HEK293 (cell line): ENCODE data around the gene MCUR1.

ENCODE experiments used
- CTCF ChIA-PET: fragments of 350-600 bp; formaldehyde crosslinking; extraction: SDS; loops from one replicate; lab custom pipeline; 2021; ENCODE audit warnings: antibody characterized with exemption; lab: Yijun Ruan, JAX
- POLR2A ChIA-PET: fragments of 300-600 bp; formaldehyde crosslinking; extraction: SDS; loops from one replicate; lab custom pipeline; 2020; ENCODE audit warnings: antibody characterized with exemption, inconsistent platforms; lab: Yijun Ruan, JAX
- H3K27ac ChIP-seq: fragments of 200-500 bp; sonication (Bioruptor generic); 2 replicates; pipeline ENCODE4 v1.5.1; 2014; ENCODE audit warnings: low read depth, low read length, control low read depth, inconsistent platforms; ENCODE audit errors: extremely low read depth
- H3K36me3 ChIP-seq, 2 experiments: fragments of 200-500 bp in 1 of 2; sonication (Bioruptor generic) in 1 of 2; 1 replicate in 1 of 2; 2 replicates in 1 of 2; pipeline ENCODE4 v1.5.1; 2014 to 2017; ENCODE audit warnings: inconsistent platforms in 2 of 2, low read length in 2 of 2; ENCODE audit not compliant: control insufficient read depth in 2 of 2, insufficient read depth in 1 of 2
- H3K4me1 ChIP-seq: fragments of 200-500 bp; sonication (Bioruptor generic); 2 replicates; pipeline ENCODE4 v1.5.1; 2014; ENCODE audit warnings: mild to moderate bottlenecking, low read length, inconsistent platforms; ENCODE audit not compliant: control insufficient read depth, insufficient read depth
- H3K4me3 ChIP-seq: 2 replicates; pipeline ENCODE4 v1.5.1; 2011; ENCODE audit warnings: low read depth, mild to moderate bottlenecking, control low read depth, low read length, moderate library complexity
- H3K9me3 ChIP-seq: fragments of 200-500 bp; sonication (Bioruptor generic); 2 replicates; pipeline ENCODE4 v1.5.1; 2014; ENCODE audit warnings: low read depth, low read length, inconsistent platforms; ENCODE audit not compliant: control insufficient read depth, insufficient read depth
- HOXC10 ChIP-seq: sonication (generic); formaldehyde crosslinking; IDR thresholded peaks from 2 replicates; pipeline ENCODE4 v1.8.1; 2023; ENCODE audit warnings: mild to moderate bottlenecking, missing genetic modification reagents
- SETDB1 ChIP-seq: IDR thresholded peaks from one replicate; pipeline ENCODE4 v1.6.1; 2017; ENCODE audit warnings: mild to moderate bottlenecking, low read length, moderate library complexity, mixed read lengths; ENCODE audit not compliant: insufficient read length
- SP7 ChIP-seq: fragments of 450-650 bp; formaldehyde crosslinking; IDR thresholded peaks from 2 replicates; pipeline ENCODE4 v1.5.1; 2016; ENCODE audit warnings: missing biosample characterization, missing genetic modification characterization
- YY2 ChIP-seq: fragments of 450-650 bp; formaldehyde crosslinking; IDR thresholded peaks from 2 replicates; pipeline ENCODE4 v1.5.1; 2016; ENCODE audit warnings: missing biosample characterization, missing genetic modification characterization
- ZBTB8A ChIP-seq: fragments of 450-650 bp; formaldehyde crosslinking; IDR thresholded peaks from 2 replicates; pipeline ENCODE4 v1.5.1; 2016; ENCODE audit warnings: missing biosample characterization, missing genetic modification characterization
- ZNF132 ChIP-seq: fragments of 450-650 bp; formaldehyde crosslinking; IDR thresholded peaks from 2 replicates; pipeline ENCODE4 v1.5.1; 2017; ENCODE audit warnings: missing biosample characterization, missing genetic modification characterization, borderline replicate concordance
- ZNF211 ChIP-seq: fragments of 450-650 bp; formaldehyde crosslinking; IDR thresholded peaks from 2 replicates; pipeline ENCODE4 v1.5.1; 2016; ENCODE audit warnings: low read depth, missing biosample characterization, missing genetic modification characterization
- ZNF239 ChIP-seq: fragments of 450-650 bp; formaldehyde crosslinking; IDR thresholded peaks from 2 replicates; pipeline ENCODE4 v1.5.1; 2016; ENCODE audit warnings: missing biosample characterization, missing genetic modification characterization
- ZNF366 ChIP-seq: fragments of 450-650 bp; formaldehyde crosslinking; conservative IDR thresholded peaks from 2 replicates; pipeline ENCODE4 v1.5.1; 2016; ENCODE audit warnings: missing biosample characterization, missing genetic modification characterization
- ZNF416 ChIP-seq: fragments of 450-650 bp; formaldehyde crosslinking; IDR thresholded peaks from 2 replicates; pipeline ENCODE4 v1.5.1; 2016; ENCODE audit warnings: missing biosample characterization, missing genetic modification characterization
- ZNF48 ChIP-seq: fragments of 450-650 bp; formaldehyde crosslinking; IDR thresholded peaks from 2 replicates; pipeline ENCODE4 v1.5.1; 2016; ENCODE audit warnings: missing biosample characterization, missing genetic modification characterization
- ZNF514 ChIP-seq: fragments of 450-650 bp; formaldehyde crosslinking; IDR thresholded peaks from 2 replicates; pipeline ENCODE4 v1.5.1; 2016; ENCODE audit warnings: missing biosample characterization, missing genetic modification characterization
- ZNF530 ChIP-seq: fragments of 450-650 bp; formaldehyde crosslinking; IDR thresholded peaks from 2 replicates; pipeline ENCODE4 v1.5.1; 2016; ENCODE audit warnings: low read depth, missing biosample characterization, missing genetic modification characterization
- ZNF549 ChIP-seq: fragments of 450-650 bp; IDR thresholded peaks from 2 replicates; pipeline ENCODE4 v1.5.1; 2018; ENCODE audit warnings: missing biosample characterization, missing genetic modification characterization, mild to moderate bottlenecking, inconsistent platforms, moderate library complexity
- ZNF585B ChIP-seq: fragments of 450-650 bp; formaldehyde crosslinking; IDR thresholded peaks from 2 replicates; pipeline ENCODE4 v1.5.1; 2016; ENCODE audit warnings: missing biosample characterization, missing genetic modification characterization
- ZNF623 ChIP-seq: fragments of 450-650 bp; formaldehyde crosslinking; IDR thresholded peaks from 2 replicates; pipeline ENCODE4 v1.5.1; 2016; ENCODE audit warnings: missing biosample characterization, missing genetic modification characterization
- TF ChIP-seq, protein P1 (sequence below): fragments of 450-650 bp; formaldehyde crosslinking; IDR thresholded peaks from 2 replicates; pipeline ENCODE4 v1.5.1; 2016; ENCODE audit warnings: missing biosample characterization, missing genetic modification characterization, low read depth
- TF ChIP-seq, protein P2 (sequence below): fragments of 450-650 bp; formaldehyde crosslinking; IDR thresholded peaks from 2 replicates; pipeline ENCODE4 v1.5.1; 2016; ENCODE audit warnings: missing biosample characterization, missing genetic modification characterization
- TF ChIP-seq, protein P3 (sequence below): fragments of 450-650 bp; formaldehyde crosslinking; IDR thresholded peaks from 2 replicates; pipeline ENCODE4 v1.5.1; 2016; ENCODE audit warnings: missing biosample characterization, missing genetic modification characterization
- TF ChIP-seq, protein P4 (sequence below): fragments of 450-650 bp; formaldehyde crosslinking; optimal IDR thresholded peaks from 2 replicates; pipeline ENCODE3; 2016; ENCODE audit warnings: missing biosample characterization, mild to moderate bottlenecking, missing genetic modification characterization
- TF ChIP-seq, protein P5 (sequence below): fragments of 450-650 bp; formaldehyde crosslinking; IDR thresholded peaks from 2 replicates; pipeline ENCODE4 v1.5.1; 2016; ENCODE audit warnings: missing biosample characterization, missing genetic modification characterization
- TF ChIP-seq, protein P6 (sequence below): fragments of 450-650 bp; formaldehyde crosslinking; IDR thresholded peaks from 2 replicates; pipeline ENCODE4 v1.5.1; 2016; ENCODE audit warnings: missing biosample characterization, missing genetic modification characterization

MCUR1 gene

DNA sequence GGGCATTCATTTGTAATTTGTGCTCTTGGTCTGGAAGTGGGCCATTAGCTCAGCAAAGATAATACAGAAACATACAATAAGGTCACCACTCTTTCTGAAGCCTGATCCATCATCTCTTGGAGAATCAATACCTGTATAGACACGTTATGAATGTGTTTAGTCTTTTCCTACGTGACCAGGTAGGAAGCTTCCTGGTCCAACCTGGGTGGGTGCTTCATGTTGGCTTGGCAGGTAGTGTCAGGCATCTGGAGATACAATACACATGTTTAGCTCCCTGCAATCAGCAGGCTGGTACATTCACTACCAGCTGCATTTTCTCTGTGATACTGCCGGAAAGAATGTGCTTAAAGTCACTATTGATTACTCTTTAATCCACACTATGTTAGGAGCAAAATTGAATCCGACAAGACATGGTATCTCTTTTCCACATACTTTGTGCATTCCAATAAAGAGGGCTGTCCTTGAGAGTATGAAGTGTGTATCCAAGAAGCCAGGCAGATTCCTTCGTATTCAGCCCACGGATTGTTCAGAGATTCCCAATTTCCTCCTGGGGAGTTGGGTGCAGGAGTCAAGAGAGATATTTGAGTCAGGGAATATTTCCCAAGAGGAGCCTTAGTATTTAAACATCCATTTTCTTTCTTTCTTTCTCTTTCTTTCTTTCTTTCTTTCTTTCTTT is 52.9 kb downstream of the MCUR1 start:
- ChIA-PET POLR2A (no interaction called here), CTCF (no interaction called here)
- Histone ChIP-seq H3K4me1 (peaks cover 4% of the 10 kb centered on the region; the same call in 1 of the 2 replicates), H3K4me3 (no peak overlapping the region), H3K27ac (no peak overlapping the region), H3K9me3 (no peaks in the 10 kb centered on the region), H3K36me3 (no peaks in the 10 kb centered on the region)
- TF ChIP-seq ZNF132 (tag by site-specific recombination): no peak
- TF ChIP-seq, protein P1, sequence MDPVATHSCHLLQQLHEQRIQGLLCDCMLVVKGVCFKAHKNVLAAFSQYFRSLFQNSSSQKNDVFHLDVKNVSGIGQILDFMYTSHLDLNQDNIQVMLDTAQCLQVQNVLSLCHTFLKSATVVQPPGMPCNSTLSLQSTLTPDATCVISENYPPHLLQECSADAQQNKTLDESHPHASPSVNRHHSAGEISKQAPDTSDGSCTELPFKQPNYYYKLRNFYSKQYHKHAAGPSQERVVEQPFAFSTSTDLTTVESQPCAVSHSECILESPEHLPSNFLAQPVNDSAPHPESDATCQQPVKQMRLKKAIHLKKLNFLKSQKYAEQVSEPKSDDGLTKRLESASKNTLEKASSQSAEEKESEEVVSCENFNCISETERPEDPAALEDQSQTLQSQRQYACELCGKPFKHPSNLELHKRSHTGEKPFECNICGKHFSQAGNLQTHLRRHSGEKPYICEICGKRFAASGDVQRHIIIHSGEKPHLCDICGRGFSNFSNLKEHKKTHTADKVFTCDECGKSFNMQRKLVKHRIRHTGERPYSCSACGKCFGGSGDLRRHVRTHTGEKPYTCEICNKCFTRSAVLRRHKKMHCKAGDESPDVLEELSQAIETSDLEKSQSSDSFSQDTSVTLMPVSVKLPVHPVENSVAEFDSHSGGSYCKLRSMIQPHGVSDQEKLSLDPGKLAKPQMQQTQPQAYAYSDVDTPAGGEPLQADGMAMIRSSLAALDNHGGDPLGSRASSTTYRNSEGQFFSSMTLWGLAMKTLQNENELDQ (tag by site-specific recombination): no peak
- TF ChIP-seq, protein P2, sequence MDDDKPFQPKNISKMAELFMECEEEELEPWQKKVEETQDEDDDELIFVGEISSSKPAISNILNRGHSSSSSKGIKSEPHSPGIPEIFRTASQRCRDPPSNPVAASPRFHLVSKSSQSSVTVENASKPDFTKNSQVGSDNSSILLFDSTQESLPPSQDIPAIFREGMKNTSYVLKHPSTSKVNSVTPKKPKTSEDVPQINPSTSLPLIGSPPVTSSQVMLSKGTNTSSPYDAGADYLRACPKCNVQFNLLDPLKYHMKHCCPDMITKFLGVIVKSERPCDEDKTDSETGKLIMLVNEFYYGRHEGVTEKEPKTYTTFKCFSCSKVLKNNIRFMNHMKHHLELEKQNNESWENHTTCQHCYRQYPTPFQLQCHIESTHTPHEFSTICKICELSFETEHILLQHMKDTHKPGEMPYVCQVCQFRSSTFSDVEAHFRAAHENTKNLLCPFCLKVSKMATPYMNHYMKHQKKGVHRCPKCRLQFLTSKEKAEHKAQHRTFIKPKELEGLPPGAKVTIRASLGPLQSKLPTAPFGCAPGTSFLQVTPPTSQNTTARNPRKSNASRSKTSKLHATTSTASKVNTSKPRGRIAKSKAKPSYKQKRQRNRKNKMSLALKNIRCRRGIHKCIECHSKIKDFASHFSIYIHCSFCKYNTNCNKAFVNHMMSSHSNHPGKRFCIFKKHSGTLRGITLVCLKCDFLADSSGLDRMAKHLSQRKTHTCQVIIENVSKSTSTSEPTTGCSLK (tag by site-specific recombination): no peak
- no peak for TF ChIP-seq ZNF211 (tag by site-specific recombination)
- no peak for TF ChIP-seq ZNF549 (tag by site-specific recombination)
- no peak for TF ChIP-seq SP7 (tag by site-specific recombination)
- TF ChIP-seq, protein P3, sequence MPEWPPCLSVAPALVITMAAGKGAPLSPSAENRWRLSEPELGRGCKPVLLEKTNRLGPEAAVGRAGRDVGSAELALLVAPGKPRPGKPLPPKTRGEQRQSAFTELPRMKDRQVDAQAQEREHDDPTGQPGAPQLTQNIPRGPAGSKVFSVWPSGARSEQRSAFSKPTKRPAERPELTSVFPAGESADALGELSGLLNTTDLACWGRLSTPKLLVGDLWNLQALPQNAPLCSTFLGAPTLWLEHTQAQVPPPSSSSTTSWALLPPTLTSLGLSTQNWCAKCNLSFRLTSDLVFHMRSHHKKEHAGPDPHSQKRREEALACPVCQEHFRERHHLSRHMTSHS (tag by site-specific recombination): no peak
- no peak for TF ChIP-seq ZBTB8A (tag by site-specific recombination)
- TF ChIP-seq ZNF623 (tag by site-specific recombination): no peak

DNA sequence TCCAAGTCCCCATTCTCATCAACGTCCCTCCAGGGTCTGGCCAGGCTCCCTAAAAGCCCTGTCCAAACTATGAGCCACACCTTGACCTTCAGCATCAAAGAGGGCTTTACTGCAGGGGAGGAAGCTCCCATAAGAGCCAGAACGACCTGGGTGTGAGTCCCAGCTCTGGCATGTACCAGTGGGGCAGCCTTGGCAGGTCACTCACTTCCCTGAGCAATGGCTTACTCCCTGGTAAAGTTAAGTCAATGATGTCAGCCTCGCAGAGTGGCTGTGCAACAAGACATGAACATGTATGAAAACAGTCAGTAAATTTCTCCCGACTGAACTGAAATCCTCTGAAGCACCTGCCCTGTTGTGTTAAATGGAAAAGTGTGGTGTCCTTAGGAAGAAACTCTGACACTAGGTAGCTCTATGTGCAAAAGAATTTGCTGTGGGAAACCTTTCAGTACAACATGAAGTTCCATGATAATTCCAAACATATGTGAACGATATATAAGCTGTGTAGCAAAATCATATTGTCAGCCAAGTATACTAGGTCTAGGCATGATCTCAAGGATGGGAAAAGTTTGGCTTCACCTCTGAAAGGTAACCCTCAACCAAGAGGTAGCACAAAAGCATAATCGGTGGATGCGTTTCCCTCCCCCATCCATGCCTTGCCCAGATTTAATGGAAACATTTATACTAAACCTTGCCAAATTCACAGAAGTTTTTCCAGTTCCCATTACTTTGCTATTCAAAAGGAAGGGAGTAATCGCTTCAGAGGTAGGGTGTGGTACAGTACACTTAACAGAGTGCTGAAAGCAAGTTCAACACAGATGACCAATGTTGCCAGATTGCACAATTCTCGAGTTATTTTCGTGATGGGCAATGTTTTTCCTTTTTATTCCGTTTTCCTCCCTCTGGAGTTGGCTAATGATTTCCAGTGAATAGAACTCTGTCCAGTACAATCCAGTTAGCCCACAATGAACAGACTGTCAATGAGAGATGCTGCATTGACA is 53.8 kb downstream of the MCUR1 start:
- Histone ChIP-seq H3K36me3 (no peaks in the 10 kb centered on the region), H3K27ac (no peak overlapping the region), H3K4me1 (no peaks in the 10 kb centered on the region), H3K4me3 (no peak overlapping the region), H3K9me3 (no peaks in the 10 kb centered on the region)
- POLR2A ChIA-PET: no interaction called here
- CTCF ChIA-PET: no interaction called here
- no peak for TF ChIP-seq ZNF366 (tag by site-specific recombination)
- TF ChIP-seq, protein P4, sequence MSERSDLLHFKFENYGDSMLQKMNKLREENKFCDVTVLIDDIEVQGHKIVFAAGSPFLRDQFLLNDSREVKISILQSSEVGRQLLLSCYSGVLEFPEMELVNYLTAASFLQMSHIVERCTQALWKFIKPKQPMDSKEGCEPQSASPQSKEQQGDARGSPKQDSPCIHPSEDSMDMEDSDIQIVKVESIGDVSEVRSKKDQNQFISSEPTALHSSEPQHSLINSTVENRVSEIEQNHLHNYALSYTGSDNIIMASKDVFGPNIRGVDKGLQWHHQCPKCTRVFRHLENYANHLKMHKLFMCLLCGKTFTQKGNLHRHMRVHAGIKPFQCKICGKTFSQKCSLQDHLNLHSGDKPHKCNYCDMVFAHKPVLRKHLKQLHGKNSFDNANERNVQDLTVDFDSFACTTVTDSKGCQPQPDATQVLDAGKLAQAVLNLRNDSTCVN (tag by site-specific recombination): no peak
- TF ChIP-seq YY2 (tag by site-specific recombination): no peak
- TF ChIP-seq, protein P5, sequence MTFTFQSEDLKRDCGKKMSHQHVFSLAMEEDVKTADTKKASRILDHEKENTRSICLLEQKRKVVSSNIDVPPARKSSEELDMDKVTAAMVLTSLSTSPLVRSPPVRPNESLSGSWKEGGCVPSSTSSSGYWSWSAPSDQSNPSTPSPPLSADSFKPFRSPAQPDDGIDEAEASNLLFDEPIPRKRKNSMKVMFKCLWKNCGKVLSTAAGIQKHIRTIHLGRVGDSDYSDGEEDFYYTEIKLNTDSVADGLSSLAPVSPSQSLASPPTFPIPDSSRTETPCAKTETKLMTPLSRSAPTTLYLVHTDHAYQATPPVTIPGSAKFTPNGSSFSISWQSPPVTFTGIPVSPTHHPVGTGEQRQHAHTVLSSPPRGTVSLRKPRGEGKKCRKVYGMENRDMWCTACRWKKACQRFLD (tag by site-specific recombination): no peak
- TF ChIP-seq ZNF530 (tag by site-specific recombination): no peak
- no peak for TF ChIP-seq ZNF416 (tag by site-specific recombination)
- no peak for TF ChIP-seq ZNF239
- no peak for TF ChIP-seq ZNF514 (tag by site-specific recombination)
- TF ChIP-seq SETDB1: no peak
- TF ChIP-seq ZNF48: no peak
- no peak for TF ChIP-seq HOXC10
- TF ChIP-seq ZNF585B: no peak
- TF ChIP-seq, protein P6, sequence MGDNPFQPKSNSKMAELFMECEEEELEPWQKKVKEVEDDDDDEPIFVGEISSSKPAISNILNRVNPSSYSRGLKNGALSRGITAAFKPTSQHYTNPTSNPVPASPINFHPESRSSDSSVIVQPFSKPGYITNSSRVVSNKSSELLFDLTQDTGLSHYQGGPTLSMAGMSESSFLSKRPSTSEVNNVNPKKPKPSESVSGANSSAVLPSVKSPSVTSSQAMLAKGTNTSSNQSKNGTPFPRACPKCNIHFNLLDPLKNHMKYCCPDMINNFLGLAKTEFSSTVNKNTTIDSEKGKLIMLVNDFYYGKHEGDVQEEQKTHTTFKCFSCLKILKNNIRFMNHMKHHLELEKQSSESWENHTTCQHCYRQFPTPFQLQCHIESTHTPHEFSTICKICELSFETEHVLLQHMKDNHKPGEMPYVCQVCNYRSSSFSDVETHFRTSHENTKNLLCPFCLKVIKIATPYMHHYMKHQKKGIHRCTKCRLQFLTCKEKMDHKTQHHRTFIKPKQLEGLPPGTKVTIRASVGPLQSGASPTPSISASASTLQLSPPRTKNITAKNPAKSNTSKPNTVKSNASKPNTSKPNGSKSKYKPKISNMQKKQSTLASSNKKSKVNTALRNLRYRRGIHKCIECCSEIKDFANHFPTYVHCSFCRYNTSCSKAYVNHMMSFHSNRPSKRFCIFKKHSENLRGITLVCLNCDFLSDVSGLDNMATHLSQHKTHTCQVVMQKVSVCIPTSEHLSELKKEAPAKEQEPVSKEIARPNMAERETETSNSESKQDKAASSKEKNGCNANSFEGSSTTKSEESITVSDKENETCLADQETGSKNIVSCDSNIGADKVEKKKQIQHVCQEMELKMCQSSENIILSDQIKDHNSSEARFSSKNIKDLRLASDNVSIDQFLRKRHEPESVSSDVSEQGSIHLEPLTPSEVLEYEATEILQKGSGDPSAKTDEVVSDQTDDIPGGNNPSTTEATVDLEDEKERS (tag by site-specific recombination): no peak
